HG03175 (cell line): Measurements from ENCODE around the gene PRRT3.

Experiments used
- ATAC-seq: cut with Tn5 transposase; IDR thresholded peaks from one replicate; pipeline ENCODE4 v1.9.1; 2021; ENCODE audit warnings: mild to moderate bottlenecking, moderate library complexity; ENCODE audit not compliant: unreplicated experiment

PRRT3 gene

GRCh38 chr3:9951962-9952805, at the start of gene PRRT3:
PRRT3 (minus strand) TSS chr3:9952408; CDS start chr3:9950115, 2,293 bp downstream.
- peak; percentile 77 for ATAC-seq

GRCh38 chr3:10000686-10001085, 48.5 kb upstream of the PRRT3 start:
- ATAC-seq = no peak

GRCh38 chr3:9994086-9994844, 42.1 kb upstream of the PRRT3 start:
- ATAC-seq = no peak

GRCh38 chr3:9986230-9986725, 34.1 kb upstream of the PRRT3 start:
- peak; percentile 32 for ATAC-seq

- no peak for ATAC-seq
Measured at GRCh38 chr3:9980251-9980650, 28.0 kb upstream of the PRRT3 start.

GRCh38 chr3:9978710-9979305, 26.6 kb upstream of the PRRT3 start:
- ATAC-seq = no peak

- ATAC-seq = no peak
Measured at GRCh38 chr3:9976721-9977709, 24.8 kb upstream of the PRRT3 start.

- no peak for ATAC-seq
Measured at GRCh38 chr3:9970020-9970652, 17.9 kb upstream of the PRRT3 start.

GRCh38 chr3:9969632-9970019, 17.4 kb upstream of the PRRT3 start:
- no peak for ATAC-seq

- no peak for ATAC-seq
Measured at GRCh38 chr3:9966841-9967240, 14.6 kb upstream of the PRRT3 start.

GRCh38 chr3:9965200-9965875, 13.1 kb upstream of the PRRT3 start:
- ATAC-seq = no peak

- no peak for ATAC-seq
Measured at GRCh38 chr3:9957214-9957613, 5.0 kb upstream of the PRRT3 start.

- ATAC-seq = no peak
Measured at GRCh38 chr3:9955611-9956352, 3.6 kb upstream of the PRRT3 start.

- no peak for ATAC-seq
Measured at GRCh38 chr3:9955067-9955502, 2.9 kb upstream of the PRRT3 start.

- ATAC-seq = peak; percentile 11
Measured at GRCh38 chr3:9951598-9951961, 628 bp downstream of the PRRT3 start.

GRCh38 chr3:9951126-9951525, 1.1 kb downstream of the PRRT3 start:
- ATAC-seq = peak; percentile 10

GRCh38 chr3:9949626-9950025, 2.6 kb downstream of the PRRT3 start:
- ATAC-seq = no peak

- ATAC-seq = no peak
Measured at GRCh38 chr3:9949115-9949514, 3.1 kb downstream of the PRRT3 start.

- no peak for ATAC-seq
Measured at GRCh38 chr3:9948586-9948985, 3.6 kb downstream of the PRRT3 start.
